Thyroid gland (tissue), 4 donors: ENCODE measurements around the gene MYO1D. TPM values are rescaled to one million over a fixed set of nuclear protein-coding genes. Genes with fewer than 3 reads are reported as not detected.

Experiments used
- DNase-seq, 2 donors: peaks; one replicate each; pipeline ENCODE4 v3.0.0-alpha.2; 2019
- H3K27ac ChIP-seq, 3 donors: fragments of 200-600 bp; sonication (generic); 1 replicate in 2 of 3; 2 replicates in 1 of 3; pipeline ENCODE4 v1.5.1; 2016 to 2019; ENCODE audit warnings: mild to moderate bottlenecking in 1 of 3, moderate library complexity in 1 of 3
- H3K27me3 ChIP-seq: fragments of 200-600 bp; sonication (generic); one replicate; pipeline ENCODE4 v1.5.1; 2019
- H3K36me3 ChIP-seq, 2 donors: fragments of 200-600 bp; sonication (generic); one replicate each; pipeline ENCODE4 v1.5.1; 2016 to 2019
- H3K4me1 ChIP-seq, 2 donors: fragments of 200-600 bp; sonication (generic); one replicate each; pipeline ENCODE4 v1.5.1; 2017 to 2019
- H3K4me3 ChIP-seq, 3 donors: fragments of 200-600 bp; sonication (generic); replicated peaks in 1 of 3; 1 replicate in 2 of 3; 2 replicates in 1 of 3; pipeline ENCODE4 v1.5.1; 2016; ENCODE audit warnings: mild to moderate bottlenecking in 1 of 3
- H3K9me3 ChIP-seq: fragments of 200-600 bp; sonication (generic); one replicate; pipeline ENCODE4 v1.5.1; 2017
- POLR2A ChIP-seq, 2 donors: fragments of 450-650 bp; IDR thresholded peaks; one replicate each; pipeline ENCODE4 v1.6.1; 2017; ENCODE audit warnings: antibody characterized with exemption in 2 of 2, mild to moderate bottlenecking in 2 of 2, moderate library complexity in 1 of 2
- WGBS, 2 donors: methylation state at CpG; one replicate each; pipeline ENCODE4 v1.1.5; 2017; 5-methylcytosine and 5-hydroxymethylcytosine counted together
- intact Hi-C: fragments of 100-400 bp; cut with DNase I; formaldehyde crosslinking; loops from one replicate; pipeline ENCODE4 v1.15.1; 2023
- total RNA-seq, 4 donors: library from RNA; depleted of rRNA; stranded (reverse); fragments of >200 nt; gene quantifications; one replicate each; pipeline ENCODE4 v1.2.3, GENCODE V29; 2016
- TF ChIP-seq, protein P1 (sequence below), 6 experiments: fragments of 200-600 bp in 3 of 6; fragments of 450-650 bp in 3 of 6; sonication (generic) in 3 of 6; IDR thresholded peaks; one replicate each; pipeline ENCODE4 v1.5.1; 2016 to 2019; ENCODE audit warnings: antibody characterized with exemption in 6 of 6, mild to moderate bottlenecking in 2 of 6, inconsistent platforms in 1 of 6, moderate library complexity in 1 of 6

Gene MYO1D
- total RNA-seq, 4 donors from 2014 or later: 91.9 to 143 (median 97.8) TPM

- 69 to 79% methylated on average over 7 of the region's 7 CpGs for WGBS, 2 donors
- no peaks in the 10 kb centered on the region for H3K4me1 ChIP-seq
- no peaks in the 10 kb centered on the region for H3K36me3 ChIP-seq
- H3K4me3 ChIP-seq: no peak overlapping the region
- intact Hi-C loops: no loop called here
- DNase-seq: no peak
- TF ChIP-seq, protein P1, sequence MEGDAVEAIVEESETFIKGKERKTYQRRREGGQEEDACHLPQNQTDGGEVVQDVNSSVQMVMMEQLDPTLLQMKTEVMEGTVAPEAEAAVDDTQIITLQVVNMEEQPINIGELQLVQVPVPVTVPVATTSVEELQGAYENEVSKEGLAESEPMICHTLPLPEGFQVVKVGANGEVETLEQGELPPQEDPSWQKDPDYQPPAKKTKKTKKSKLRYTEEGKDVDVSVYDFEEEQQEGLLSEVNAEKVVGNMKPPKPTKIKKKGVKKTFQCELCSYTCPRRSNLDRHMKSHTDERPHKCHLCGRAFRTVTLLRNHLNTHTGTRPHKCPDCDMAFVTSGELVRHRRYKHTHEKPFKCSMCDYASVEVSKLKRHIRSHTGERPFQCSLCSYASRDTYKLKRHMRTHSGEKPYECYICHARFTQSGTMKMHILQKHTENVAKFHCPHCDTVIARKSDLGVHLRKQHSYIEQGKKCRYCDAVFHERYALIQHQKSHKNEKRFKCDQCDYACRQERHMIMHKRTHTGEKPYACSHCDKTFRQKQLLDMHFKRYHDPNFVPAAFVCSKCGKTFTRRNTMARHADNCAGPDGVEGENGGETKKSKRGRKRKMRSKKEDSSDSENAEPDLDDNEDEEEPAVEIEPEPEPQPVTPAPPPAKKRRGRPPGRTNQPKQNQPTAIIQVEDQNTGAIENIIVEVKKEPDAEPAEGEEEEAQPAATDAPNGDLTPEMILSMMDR (IDR thresholded peaks at IDR 0.05): no peak
- no peak for TF ChIP-seq POLR2A (IDR thresholded peaks at IDR 0.05)
- H3K27ac ChIP-seq: no peak overlapping the region
- H3K27me3 ChIP-seq: no peaks in the 10 kb centered on the region
- no peaks in the 10 kb centered on the region for H3K9me3 ChIP-seq
Observed at GRCh38 chr17:32503251-32504165, 373.4 kb downstream of the MYO1D start.

DNA sequence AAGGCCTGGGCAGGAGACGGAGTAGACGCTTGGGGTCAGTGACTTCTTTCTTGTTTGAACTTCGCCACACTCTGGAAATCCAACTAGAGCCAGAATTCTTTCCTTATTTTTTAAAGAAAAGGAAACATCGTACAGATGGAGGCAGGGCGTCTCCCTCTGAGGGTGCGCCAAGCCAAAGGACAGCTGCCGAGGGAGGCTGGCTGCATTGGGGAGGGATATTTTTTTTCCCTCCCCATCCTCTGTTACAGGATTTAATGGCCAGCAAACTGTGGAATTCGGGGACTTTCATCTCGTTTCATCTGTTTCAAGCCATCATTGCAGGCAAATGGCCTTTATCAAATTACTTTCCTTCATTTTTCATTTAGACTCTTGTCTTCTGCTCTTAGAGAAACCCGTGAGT lies 374.2 kb downstream of the MYO1D start:
- Histone ChIP-seq H3K27me3 (no peaks in the 10 kb centered on the region), H3K27ac (no peak overlapping the region), H3K36me3 (no peaks in the 10 kb centered on the region), H3K4me3 (no peak overlapping the region), H3K9me3 (no peaks in the 10 kb centered on the region), H3K4me1 (no peaks in the 10 kb centered on the region)
- TF ChIP-seq, protein P1 (IDR thresholded peaks at IDR 0.05): no peak
- TF ChIP-seq POLR2A (IDR thresholded peaks at IDR 0.05): no peak
- DNase-seq: no peak
- intact Hi-C loops: no loop called here
- WGBS, 2 donors: 78 to 84% methylated on average over 10 of the region's 10 CpGs

GRCh38 chr17:32502013-32502412 lies 374.9 kb downstream of the MYO1D start:
- H3K27ac ChIP-seq: no peak overlapping the region
- no peaks in the 10 kb centered on the region for H3K27me3 ChIP-seq
- 96 to 97% methylated on average over 3 of the region's 3 CpGs for WGBS, 2 donors
- H3K9me3 ChIP-seq: no peaks in the 10 kb centered on the region
- TF ChIP-seq, protein P1 (IDR thresholded peaks at IDR 0.05): no peak
- TF ChIP-seq POLR2A (IDR thresholded peaks at IDR 0.05): no peak
- no peak for DNase-seq
- H3K36me3 ChIP-seq: no peaks in the 10 kb centered on the region
- H3K4me3 ChIP-seq: no peak overlapping the region
- H3K4me1 ChIP-seq: no peaks in the 10 kb centered on the region
- intact Hi-C loops: no loop called here

GRCh38 chr17:32498391-32498790 lies 378.5 kb downstream of the MYO1D start:
- H3K4me1 ChIP-seq: no peaks in the 10 kb centered on the region
- no peak overlapping the region for H3K27ac ChIP-seq
- intact Hi-C loops: no loop called here

More at GRCh38 chr17:32498391-32498790, 378.5 kb downstream of the MYO1D start:
- Histone ChIP-seq H3K36me3 (no peaks in the 10 kb centered on the region), H3K9me3 (no peaks in the 10 kb centered on the region), H3K4me3 (no peak overlapping the region), H3K27me3 (no peaks in the 10 kb centered on the region)
- DNase-seq: peak; percentile 63 to 71
- TF ChIP-seq, protein P1 (IDR thresholded peaks at IDR 0.05): no peak
- TF ChIP-seq POLR2A (IDR thresholded peaks at IDR 0.05): no peak
- 37 to 52% methylated on average over 9 of the region's 9 CpGs for WGBS, 2 donors
